NCI-H146 (cell line): Measurements from ENCODE around the gene THRB.

Experiments used
- DNase-seq: peaks from one replicate; lab custom pipeline; 2025; lab: John Stamatoyannopoulos, UW

THRB gene

GRCh38 chr3:24494618-24495325 lies at the start of gene THRB:
Gene THRB (minus strand): TSS chr3:24494850.
- peak; percentile 19 for DNase-seq

- DNase-seq, result no peak
These were observed 47.3 kb upstream of the THRB start for GRCh38 chr3:24541935-24542334.

GRCh38 chr3:24540821-24541220 lies 46.2 kb upstream of the THRB start:
- no peak for DNase-seq

GRCh38 chr3:24539699-24540098 lies 45.0 kb upstream of the THRB start:
- no peak for DNase-seq

- DNase-seq, result no peak
These were observed 44.2 kb upstream of the THRB start for GRCh38 chr3:24538891-24539290.

- DNase-seq, result no peak
These were observed 39.0 kb upstream of the THRB start for GRCh38 chr3:24533561-24534193.

- no peak for DNase-seq
These were observed 35.8 kb upstream of the THRB start for GRCh38 chr3:24530471-24530870.

- no peak for DNase-seq
These were observed 34.6 kb upstream of the THRB start for GRCh38 chr3:24529210-24529609.

- DNase-seq, result no peak
These were observed 32.1 kb upstream of the THRB start for GRCh38 chr3:24526640-24527212.

- DNase-seq, result no peak
These were observed 30.9 kb upstream of the THRB start for GRCh38 chr3:24525557-24525956.

GRCh38 chr3:24525022-24525421 lies 30.4 kb upstream of the THRB start:
- DNase-seq, result no peak

GRCh38 chr3:24523988-24524727 lies 29.5 kb upstream of the THRB start:
- DNase-seq, result no peak

- DNase-seq, result no peak
These were observed 28.6 kb upstream of the THRB start for GRCh38 chr3:24523215-24523614.

- peak; percentile 1 for DNase-seq
These were observed 27.5 kb upstream of the THRB start for GRCh38 chr3:24522146-24522579.

- peak; percentile 38 for DNase-seq
These were observed 26.9 kb upstream of the THRB start for GRCh38 chr3:24521420-24522145.

- no peak for DNase-seq
These were observed 26.3 kb upstream of the THRB start for GRCh38 chr3:24520976-24521419.

GRCh38 chr3:24520101-24520495 lies 25.4 kb upstream of the THRB start:
- DNase-seq, result no peak

GRCh38 chr3:24519368-24520100 lies 24.9 kb upstream of the THRB start:
- no peak for DNase-seq

GRCh38 chr3:24518990-24519367 lies 24.3 kb upstream of the THRB start:
- DNase-seq, result no peak

GRCh38 chr3:24514119-24514518 lies 19.5 kb upstream of the THRB start:
- DNase-seq, result no peak

GRCh38 chr3:24513463-24513862 lies 18.8 kb upstream of the THRB start:
- DNase-seq, result no peak
